ENCODE results near the gene ZC3H18.

The ZC3H18 gene

DNA sequence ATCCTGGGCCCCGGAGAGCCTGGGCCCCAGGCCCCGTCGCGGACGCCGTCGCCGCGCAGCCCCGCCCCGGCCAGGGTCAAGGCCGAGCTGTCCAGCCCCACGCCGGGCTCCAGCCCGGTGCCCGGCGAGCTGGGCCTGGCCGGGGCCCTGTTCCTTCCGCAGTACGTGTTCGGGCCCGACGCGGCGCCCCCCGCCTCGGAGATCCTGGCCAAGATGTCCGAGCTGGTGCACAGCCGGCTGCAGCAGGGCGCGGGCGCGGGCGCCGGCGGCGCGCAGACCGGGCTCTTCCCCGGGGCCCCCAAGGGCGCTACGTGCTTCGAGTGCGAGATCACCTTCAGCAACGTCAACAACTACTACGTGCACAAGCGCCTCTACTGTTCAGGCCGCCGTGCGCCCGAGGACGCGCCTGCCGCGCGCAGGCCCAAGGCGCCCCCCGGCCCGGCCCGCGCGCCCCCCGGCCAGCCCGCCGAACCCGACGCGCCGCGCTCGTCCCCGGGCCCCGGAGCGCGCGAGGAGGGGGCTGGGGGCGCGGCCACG is 36.8 kb upstream of the ZC3H18 start:
- DNase-seq: no peak

DNA sequence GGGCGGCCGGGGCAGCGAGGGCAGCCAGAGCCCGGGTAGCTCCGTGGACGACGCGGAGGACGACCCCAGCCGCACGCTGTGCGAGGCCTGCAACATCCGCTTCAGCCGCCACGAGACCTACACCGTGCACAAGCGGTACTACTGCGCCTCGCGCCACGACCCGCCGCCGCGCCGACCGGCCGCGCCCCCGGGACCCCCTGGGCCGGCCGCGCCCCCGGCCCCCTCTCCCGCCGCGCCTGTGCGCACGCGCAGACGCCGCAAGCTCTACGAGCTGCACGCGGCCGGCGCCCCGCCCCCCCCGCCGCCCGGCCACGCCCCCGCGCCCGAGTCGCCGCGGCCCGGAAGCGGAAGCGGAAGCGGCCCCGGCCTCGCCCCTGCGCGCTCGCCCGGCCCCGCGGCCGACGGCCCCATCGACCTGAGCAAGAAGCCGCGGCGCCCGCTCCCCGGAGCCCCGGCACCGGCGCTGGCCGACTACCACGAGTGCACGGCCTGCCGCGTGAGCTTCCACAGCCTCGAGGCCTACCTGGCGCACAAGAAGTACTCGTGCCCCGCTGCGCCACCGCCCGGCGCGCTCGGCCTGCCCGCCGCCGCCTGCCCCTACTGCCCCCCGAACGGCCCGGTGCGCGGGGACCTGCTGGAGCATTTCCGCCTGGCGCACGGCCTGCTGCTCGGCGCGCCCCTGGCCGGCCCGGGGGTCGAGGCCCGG is 36.1 kb upstream of the ZC3H18 start:
- DNase-seq: no peak

DNA sequence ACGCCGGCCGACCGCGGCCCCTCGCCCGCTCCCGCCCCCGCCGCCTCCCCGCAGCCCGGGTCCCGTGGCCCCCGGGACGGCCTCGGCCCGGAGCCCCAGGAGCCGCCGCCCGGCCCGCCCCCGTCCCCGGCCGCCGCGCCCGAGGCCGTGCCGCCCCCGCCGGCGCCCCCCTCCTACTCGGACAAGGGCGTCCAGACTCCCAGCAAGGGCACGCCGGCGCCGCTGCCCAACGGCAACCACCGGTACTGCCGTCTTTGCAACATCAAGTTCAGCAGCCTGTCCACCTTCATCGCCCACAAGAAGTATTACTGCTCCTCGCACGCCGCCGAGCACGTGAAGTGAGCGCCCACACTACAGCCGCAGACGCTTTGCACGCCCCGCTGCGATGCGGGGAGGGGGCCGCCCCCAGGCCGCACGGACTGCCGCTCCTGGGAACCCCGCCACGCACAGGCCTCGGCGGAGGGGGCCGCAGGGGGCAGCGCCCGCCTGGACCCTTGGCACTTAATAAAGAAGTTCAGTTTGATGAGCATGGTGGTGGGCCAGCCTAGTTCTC is 35.5 kb upstream of the ZC3H18 start:
- no peak for DNase-seq

DNA sequence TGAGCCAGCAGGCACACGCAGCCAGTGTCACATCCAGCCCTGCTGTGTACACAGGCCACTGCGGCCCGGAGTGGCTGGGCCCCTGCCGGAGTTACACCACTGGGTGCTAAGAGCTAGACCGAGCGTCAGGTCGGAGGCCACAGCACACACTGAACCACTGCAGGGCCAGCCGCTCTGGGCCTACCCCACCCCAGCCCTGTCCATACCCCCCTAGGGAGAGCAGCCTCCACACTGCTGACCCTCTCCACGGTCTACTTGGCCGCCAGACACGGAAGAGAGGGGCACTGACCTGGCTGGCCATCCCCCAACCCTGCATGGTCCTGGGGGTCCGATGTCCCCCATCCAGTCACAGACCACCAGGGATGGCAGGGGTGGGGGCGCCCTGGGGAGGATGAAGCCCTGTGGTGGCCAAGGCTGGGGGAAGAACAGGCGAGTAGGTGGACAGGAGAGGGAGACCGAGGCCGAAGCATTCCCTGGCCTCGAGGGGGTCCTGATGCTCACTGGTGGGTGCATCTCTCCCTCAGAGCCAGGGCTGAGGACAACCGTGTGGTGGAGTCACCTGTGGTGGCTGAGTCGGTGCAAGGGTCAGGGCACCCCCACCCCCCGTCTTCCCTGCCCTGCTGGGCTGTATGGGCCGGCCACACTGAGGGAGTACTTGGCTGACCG is 34.9 kb upstream of the ZC3H18 start:
- no peak for DNase-seq

DNA sequence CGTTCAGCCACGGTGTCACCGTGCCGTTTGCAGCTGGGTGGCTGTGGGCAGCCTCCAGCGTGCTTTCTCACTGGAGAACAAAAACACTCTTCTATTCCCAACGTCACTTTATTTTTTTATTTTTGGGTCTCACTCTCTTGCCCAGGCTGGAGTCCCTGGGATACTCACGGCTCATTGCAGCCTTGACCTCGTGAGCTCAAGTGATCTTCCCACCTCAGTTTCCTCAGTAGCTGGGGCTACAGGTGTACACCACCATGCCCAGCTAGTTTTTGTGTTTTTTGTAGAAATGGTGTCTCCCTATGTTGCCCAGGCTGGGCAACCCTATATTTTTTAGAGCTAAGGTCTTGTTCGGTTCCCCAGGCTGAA is 34.4 kb upstream of the ZC3H18 start:
- no peak for DNase-seq

DNA sequence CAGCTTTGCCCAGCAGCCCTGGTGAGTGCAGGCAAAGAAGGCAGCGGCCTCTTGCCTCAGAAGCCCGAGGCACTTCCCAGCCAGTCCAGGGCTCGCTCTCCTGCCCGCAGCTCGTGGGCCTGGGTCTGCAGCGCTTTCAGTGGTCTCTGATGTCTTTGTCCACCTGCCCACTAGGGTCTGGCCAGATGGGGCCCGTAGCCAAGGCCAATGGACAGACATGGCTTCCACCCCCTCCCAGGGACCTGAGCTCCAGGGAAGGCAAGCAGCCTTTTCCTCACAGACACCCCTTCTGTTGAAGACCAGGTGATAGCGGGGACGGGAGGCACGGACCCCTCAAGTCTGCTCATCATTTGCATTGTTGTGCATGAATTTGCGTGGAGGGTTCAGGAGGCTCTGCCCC is 33.7 kb upstream of the ZC3H18 start:
- no peak for DNase-seq

DNA sequence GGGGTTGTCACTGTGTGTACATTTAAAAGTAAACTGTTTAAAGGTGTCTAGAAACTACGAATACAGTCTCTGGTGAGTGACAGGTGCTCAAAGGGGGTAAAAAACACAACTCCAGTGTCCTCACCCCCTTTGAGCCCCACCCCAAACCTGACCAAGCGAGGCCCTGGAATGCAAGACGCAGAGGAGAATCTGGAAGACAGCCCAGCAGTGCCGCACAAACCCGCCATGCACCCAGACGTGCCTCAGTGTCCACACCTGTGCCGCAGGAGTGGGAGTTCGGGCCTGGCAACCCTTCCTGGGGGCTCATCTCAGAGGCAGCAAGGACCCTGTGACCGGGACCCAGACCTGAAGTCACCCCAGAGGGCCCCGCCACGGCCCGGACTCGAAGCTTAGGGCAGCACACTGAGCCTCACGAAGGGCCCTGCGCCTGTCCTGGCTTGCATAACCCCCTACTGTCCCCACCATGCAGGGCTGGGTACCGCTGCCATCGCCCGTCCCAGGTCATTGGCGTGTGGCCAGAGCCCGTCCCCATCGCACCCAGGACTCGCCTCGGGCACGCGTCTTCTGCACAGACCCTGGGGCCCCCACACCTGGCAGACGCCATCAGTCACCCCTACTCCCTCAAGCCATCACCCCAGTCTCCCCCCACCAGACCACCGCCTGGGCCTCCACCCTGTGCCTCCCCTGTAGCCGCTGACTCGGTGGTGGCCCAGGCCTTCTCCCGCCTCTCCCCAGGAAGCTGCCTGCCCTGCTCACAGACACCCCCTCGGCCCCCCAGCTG is 33.0 kb upstream of the ZC3H18 start:
- peak; percentile 100 for DNase-seq

DNA sequence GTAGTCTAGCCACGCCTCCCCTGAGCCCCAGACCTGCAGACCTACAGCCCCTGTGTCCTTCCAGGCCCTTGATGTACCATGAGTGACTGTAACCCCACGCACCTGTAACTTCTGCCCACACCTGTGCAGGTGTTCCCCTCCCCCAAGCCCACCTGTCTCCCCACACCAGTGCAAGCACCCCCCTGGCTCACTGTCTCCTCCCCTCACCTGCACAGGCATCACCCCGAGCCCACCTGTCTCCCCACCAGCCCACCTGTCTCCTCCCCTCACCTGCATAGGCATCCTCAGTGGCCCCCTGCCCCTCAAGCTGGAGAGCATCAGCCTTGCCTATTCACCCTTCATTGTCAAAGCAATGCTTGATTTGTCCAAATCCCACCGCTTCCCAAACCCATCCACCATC is 32.3 kb upstream of the ZC3H18 start:
- DNase-seq: no peak

DNA sequence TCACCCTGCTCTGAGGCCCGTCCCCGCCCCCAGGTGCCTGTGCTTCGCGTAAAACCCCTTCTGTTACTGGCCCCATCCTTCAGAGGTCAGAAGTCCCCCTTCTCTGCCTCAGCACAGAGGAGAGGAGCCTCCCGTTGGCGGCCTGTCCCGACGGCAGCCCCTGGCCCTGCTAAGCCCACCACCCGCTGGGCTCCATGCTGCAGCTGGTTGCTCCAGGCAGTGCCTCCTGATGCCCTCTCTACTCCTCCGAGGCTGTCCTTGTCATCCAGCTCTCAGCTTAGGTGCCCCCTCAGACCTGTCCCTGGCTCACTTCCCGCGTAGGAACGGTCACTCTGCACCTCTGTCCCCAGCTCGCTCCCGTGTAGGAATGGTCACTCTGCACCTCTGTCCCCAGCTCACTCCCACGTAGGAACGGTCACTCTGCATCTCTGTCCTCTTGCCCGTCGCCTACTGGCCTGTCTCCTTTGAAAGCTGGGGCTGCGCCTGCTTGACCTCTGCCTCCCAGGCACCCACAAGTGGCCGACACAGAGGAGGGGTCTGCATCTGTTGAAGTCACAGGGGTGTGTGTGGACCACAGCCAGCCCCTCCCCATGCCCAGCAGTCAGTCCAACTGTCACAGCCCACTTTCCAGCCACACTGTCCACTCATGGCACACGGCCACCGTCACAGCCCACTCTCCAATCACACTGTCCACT is 31.7 kb upstream of the ZC3H18 start:
- DNase-seq: peak; percentile 39

DNA sequence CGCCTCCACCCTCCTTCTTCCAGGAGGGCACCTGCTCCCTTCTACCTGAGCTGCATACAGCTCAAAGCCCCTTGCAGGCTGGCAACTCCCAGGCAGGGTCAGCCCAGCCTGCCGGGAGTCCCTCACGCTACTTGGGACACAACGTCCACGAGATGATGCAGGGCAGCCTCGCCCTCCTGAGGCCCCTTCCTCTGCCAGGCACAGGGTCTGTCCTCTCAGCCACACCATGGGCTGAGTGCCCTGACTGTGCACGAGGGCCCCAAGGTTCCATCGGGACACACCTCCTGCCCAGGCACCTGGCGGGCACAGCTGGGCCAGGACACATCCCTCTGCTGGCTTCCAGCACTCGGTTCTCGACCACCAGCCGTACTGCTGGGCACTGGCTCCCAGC is 30.9 kb upstream of the ZC3H18 start:
- peak; percentile 55 for DNase-seq

DNA sequence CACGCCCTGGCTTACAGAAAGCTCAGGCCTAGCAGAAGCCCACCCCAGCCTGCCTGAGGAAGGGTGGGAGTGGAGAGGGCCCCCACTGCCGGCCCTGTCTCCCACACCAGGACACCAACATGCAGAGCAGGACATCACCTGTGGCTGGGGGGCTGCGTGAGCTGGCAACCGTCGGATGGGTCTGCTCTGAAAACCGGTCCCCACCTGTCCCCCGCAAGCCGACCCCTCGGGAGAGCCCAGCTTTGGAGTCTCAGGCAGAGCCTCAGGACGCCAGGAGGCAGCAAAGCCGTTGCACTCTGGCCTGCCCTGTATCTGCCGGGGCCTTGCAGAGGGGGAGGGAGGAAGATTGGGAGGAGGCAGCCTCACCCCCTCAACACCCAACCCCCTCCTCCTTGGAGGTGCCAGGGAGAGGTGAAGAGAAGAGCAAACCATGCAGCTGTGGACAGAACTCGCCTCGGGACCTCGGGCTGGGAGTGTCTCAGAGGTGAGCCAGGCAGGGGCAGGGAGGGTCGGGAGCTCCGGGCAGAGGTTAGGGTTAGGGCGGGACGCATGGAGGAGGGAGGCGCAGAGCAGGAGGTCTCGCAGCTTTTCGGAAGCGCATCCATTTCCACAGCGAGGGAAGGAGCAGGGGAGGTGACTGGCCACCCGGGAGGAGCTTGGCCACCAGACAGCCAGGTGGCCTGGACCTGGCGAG is 30.4 kb upstream of the ZC3H18 start:
- peak; percentile 65 for DNase-seq

DNA sequence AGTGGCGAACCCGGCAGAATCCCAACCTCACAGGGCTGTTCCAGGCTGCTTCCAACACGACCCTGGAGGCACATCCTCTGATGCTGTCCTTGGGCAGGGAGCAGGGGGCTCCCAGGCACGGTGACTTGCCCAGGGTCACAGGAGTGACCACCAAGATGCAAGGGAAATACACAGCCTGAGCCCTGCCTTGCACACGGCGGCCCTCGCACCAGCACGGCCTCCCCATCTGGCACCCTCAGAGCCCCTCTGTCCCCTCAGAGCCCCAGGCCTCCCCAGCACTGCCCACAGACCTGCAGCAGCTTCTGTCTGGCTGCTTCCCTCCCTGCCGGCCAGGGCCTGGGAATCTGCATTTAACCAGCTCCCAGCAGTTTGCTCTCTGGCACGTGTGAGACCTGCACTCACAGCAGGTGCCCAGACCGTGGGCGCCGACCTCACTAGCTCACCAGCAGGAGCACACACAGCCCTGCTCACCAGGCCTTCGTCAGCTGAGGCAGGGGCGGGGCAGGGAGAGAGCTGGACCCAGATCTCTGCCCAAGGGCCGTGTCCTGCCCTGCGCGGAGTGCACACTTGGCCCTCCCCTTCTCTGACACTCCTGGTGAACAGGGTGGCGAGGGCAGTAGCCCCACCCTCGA is 29.7 kb upstream of the ZC3H18 start:
- DNase-seq: peak; percentile 43

DNA sequence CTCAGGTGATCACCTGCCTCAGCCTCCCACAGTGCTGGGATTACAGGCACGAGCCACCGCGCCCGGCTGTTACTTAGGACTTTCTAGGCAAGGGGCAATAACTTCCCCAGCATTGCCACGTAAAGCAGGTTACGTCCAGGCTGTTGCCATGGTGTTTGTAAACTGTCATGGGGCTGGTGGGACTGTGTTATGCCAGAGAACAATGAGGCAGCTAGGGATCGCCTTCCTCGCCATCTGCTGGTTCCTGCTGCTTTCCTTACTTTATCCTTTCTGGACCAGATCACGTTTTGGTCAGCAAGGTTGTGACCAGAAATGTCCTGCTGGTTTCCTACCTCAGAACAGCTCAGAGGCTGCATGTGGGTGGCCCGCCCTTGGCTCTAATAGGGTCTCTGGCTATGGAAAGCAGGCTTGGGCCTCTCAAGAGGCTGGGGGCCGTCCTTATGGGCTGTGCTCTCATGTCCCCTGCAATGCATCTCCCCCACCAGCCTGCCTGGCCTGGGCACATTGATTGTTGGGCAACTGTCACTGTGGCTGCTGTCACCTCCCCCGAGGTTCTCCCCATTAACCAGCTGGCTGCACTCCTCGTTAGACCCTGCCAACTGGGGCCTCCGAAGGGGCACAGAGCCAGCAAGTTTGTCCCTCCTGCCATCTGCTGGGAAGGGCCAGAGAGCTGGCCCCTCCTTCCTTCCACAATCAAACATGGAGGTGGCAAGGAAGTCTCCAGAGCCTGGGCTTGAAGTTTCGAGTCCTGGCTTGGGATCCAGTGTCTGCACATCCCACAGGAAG is 28.2 kb upstream of the ZC3H18 start:
- no peak for DNase-seq

DNA sequence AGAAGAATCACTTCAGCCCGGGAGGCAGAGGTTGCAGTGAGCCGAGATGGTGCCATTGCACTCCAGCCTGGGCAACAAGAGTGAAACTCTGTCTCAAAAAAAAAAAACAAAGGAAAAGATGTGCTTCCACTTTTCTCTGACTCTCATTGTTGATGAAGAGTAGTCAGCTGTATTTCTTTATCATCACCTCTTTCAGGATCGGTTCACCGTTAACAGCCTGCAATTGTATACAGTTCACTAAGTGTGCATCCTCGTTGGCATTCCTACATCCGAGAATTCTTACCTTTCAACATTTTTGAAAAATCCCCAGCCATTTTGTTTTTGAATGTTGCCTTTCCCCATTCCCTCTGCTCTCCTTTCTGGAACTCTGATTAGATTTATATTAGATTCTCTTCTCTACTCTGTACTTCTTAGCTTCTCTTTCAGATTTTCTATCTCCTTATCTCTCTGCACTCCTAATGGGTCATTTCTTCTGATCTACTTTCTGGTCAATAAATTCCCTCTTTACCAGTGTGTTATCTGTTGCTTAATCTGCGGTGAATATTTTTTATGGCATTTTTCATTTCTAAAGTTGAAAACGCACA is 26.9 kb upstream of the ZC3H18 start:
- no peak for DNase-seq

DNA sequence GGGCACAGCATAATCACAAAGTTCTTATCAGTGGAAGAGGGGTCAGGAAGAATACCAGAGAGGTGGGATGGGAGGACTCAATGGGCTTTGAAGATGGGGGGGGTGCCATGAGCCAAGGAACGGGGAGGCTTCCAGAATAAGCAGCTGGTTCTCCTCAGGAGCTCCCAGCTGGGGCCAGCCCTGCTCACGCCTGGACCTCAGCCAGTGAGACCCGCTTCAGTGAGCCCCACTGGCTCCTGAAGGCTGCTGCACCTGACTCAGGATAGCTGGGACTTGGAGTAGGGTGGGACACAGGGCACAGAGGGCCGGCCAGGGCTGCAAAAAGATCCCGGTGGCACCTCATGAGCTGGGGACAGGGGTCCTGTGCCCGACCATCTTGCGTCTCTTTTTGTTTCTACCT is 24.4 kb upstream of the ZC3H18 start:
- no peak for DNase-seq

DNA sequence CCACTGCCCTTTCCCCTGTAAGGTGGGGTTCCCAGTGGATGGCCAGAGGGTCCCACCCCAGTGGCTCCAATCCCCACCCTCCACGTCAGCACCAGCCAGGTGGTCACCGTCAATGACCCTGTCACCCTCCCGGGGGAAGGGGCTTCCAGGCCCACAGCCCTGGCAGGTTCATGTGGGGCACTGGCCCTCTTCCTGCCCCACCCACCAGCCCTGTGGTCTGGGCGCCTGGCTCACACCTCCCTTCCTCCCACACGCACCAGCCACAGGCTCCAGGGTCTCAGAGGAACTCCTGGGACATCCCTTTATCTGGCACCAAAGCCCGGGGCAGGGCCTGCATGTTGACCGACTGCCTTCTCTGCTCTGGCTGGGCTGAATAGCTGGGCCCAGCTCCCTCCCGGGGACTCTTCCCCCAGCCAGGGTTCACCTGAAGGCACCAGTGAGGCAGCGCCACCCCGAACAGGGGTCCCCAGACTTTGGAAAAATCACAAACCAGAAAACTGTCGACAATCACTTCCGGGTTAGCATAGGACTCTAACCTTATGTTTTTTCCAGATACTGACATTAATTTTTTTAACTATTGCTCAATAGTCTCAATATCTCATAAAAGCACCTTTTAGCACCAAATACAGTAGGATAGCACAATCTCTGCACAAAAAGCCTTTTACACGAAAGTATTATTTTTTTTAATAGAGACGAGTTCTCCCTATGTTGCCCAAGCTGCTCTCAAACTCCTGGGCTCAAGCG is 21.9 kb upstream of the ZC3H18 start:
- DNase-seq: no peak

DNA sequence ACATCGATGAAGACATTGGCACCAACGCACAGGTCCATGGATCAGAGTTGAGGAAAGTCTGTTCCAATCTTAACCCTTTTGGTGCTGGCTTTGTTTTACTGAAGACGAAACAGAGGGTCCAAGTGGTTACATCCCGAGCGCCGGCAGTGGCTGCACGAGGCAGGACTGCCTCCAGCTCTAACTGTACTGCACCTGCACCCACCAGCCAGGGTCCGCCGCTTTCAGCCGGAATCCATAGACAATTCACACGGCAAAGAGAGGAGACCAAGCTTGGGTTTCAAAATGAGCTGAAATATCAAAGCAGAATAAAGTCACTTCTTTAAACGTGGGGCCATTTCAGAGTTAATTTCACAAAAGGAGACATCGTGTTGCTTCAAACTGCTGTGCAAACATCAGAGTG is 21.2 kb upstream of the ZC3H18 start:
- no peak for DNase-seq

DNA sequence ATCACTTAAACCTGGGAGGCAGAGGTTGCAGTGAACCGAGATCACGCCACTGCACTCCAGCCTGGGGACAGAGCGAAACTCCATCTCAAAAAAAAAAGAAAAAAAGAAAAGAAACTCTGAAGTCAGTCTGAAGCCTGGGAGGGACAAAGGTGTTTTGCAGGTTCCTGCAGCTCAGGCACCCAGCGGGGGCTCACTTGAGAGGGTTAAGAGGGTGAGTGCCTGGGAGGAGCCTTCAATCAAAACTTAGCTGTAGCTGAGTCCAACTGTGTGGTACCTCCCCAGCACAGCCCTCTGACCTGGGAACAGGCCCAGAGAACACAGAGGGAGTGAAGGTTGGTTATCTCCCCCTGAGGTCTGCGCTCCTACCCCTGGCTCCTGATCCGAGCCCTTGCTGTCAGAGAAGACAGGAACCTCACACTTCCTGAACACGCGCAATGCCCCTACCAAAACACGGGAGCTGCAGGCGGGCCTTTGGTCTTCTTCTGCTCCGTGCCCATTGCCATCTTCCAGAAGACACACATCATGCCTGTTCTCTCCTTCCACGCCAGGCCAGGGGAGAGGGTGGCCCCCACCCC is 20.4 kb upstream of the ZC3H18 start:
- no peak for DNase-seq

DNA sequence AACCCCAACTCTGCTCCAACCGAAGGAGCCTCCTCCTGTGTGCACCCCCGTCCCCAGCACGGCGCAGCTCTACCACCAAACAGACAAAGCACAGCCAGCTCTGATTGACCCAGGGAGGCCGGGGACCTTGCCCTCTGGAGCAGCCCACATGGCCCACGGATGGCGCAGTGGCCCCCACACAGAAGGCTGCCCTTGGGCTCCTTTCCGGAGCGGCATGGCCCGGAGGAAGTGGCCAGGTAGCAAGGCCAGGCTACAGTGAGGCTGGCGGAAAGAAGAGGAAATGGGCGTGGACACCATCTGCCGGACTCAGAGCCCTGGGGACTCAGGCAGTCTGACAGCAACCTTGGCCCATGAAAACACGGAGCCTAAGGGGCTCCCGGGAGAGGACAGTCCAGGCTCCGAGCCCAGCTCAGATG is 19.9 kb upstream of the ZC3H18 start:
- no peak for DNase-seq
